Fibroblast of skin of right quadriceps (primary cell): ENCODE results near the gene TM4SF1.
"Not testable (repeated sequence)": the region's sequence is repeated elsewhere in the genome, so short reads cannot be mapped to it uniquely, and the experiment has no call there.

Source experiments
- DNase-seq: peaks from one replicate; pipeline ENCODE4 v3.0.0-alpha.2; 2013

Gene TM4SF1

DNA sequence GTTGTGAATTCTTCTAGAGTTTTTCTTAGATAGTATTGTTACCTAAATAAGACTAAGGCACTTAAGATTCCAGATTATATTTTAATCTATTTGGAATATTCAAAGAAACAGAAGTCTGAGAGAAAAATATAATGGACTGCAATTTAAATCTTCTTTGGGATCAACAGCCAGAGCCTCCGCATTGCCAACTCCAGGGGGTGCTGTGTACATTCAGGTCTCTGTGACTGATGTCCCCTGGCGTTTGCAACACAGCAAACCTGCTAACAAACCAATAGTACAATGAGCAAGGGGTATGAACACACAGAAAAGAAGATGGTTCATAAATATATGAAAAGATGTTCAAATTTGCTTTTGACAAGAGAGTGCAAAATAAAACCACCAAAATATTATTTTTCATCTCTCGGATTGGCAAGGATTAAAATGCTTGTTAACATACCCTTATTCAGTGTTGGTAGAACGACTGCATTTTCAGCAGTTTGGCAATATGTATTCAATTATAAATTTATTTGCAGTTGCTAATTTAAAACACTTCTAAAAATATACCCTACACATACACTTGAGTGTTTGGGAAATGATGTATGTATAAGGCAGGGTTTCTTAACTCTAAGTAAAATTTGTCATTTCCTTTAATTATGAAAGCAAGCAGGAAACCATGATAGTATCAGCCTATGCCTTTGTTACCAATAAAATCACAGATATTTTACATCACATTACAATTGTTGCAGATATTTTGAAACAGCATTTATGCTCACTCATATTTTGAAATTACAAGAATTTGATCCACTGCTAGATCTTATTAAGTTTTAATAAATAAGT lies 16.1 kb upstream of the TM4SF1 start:
- DNase-seq = peak; percentile 80

DNA sequence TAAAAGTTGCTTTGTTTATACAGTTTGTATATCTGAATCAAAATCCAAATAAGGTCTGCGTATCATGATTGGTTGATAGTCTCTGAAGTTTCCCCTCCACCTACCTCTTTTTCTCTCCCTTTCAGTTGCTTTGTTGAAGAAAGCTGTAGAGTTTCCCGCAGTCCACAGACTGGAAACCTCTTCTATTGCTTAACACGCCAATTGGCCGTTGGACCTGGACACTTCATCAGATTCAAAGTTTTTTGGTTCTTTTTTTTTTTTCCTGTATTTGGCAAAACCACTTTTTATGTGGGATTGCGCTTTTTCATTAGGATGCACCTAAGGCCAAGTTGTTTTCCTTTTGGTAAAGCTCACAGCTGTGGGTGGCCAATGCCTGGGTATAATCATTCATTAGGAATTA lies 14.5 kb upstream of the TM4SF1 start:
- DNase-seq = no peak

DNA sequence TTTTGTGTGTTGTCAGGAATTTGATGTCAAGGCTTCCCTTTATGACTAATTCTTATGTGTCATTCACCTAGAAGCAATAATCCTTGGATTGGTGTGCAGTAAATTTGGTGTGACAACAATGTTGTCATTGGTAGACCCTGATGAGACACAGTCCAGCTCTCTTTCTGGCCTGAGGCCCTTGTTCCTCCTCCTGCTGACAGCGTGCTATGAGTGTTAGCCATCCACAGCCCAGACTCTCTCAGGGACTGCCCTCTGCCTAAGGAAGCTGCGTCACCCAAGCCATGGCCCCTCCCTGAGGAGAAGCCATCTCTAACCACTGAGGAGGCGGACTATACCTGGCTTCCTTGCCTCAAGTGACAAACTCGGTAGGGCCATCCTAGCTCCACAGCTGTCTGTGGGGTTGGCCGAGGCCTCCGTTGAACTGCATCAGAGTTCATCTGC lies 13.3 kb upstream of the TM4SF1 start:
- DNase-seq = peak; percentile 46

DNA sequence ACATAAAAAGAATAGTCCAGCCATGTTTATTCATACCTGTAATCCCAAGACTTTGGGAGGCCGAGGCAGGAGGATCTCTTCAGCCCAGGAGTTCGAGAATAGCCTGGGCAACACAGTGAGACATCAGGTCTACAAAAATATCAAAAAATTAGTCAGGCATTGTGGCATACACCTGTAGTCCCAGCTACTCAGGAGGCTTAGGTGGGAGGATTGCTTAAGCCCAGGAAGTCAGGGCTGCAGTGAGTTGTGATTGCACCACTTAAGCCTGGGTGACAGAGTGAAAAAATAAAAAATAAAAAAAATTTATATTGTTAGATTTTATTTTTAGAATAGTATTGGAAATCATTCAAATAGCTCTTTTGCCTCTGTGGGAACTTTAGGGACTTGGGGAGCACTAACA lies 12.8 kb upstream of the TM4SF1 start:
- DNase-seq = no peak

DNA sequence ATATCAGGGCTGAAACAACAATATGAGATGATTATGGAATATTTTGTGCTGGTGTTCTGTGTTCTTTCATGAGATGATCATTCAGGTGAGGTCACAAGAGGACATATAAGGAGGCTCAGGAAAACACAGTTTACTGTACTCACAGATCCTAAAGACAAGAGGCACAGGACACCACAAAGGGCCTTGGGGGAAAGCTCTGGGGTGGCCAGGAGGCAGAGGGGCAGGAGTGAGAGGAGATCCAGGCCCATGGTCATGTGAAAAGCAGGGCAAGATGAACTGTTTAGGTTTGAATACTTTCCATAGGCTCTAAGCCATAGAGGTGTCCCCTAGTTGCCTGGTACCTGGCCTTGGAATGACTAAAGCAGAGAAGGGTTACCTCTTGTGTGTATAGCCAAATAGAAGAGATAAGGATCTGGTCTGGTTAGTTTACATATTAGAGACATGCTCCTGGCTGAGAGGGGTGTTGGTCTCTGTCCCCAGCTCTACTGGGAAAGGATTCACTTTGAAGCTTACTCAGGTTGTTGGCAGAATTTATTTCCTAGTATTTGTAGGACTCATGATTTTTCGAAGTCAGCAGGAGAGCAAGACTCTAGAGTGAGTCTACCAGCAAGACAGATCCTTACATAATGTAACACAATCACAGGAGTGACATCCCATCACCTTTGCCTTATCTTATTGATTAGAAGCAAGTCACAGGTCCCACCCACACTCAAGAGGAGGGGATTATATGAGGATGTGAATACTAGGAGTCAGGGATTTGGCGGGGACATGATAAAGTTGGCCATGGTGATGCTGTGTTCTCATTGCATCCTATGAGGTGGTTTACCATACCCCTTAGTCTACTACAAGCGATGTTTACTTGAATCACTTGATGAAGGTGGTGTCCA lies 11.3 kb upstream of the TM4SF1 start:
- no peak for DNase-seq

DNA sequence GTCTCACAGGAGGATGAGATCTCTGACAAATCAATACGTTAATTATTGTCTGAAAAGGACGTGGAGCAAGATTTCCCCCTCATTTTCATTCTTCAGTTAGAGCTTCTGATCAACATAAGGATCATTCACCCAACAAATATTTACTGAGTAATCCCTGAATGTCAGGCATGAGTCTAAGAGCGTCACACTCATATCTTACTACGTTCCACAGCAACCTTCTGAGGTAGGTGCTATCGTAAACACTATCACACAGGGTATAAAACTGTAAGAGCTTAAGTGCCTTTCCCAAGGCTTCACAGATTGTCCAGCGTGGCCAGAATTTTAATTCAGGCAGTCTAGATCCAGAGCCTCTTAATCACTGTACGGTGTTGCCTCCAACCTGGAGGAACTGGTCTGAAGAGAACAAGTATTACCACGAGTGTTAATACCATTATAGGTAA lies 10.6 kb upstream of the TM4SF1 start:
- peak; percentile 93 for DNase-seq

DNA sequence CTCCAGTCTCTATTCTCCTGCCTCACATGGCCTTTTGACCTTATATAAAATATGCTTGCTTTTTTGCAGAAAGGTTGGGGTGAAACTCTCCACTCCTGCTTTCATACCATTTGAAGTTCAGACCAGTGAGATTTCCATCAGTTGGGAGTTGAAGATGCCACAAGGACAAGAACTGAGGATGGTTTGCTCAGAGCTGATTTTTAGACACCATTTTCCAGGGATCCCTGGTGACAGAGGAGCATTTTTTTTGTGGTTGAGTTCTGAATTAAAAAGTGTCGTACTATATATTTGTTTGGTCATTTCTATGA lies 8.8 kb upstream of the TM4SF1 start:
- DNase-seq = no peak

DNA sequence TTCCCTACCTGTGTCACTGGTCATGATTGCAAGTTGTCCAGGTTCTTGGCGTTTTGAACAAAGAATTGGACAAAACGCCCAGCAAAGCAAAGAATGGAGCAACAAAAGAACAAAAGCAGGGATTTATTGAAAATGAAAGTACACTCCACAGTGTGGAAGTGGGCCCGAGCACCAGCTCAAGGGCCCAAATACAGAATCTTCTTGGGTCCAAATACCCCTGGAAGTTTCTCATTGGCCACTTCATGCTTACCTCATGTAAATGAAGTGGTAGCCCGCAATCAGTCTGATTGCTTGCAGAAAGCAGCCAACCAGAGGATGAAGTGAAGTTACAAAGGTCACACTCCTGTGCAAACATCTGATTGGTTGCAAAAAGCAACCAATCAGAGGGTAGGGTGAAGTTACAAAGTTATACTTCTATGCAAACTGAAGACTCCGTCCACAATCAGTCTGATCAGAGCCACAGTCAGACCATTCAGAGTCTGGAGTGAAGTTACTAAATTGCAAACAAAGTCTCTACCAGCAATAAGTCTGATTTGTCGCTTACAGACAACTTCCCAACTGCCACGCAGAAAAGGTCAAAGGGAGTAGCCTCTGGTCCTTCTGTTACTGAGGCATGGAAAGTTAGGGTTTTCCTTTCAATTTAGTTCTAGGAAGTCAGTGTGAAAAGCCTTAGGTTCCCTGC lies 8.3 kb upstream of the TM4SF1 start:
- no peak for DNase-seq

DNA sequence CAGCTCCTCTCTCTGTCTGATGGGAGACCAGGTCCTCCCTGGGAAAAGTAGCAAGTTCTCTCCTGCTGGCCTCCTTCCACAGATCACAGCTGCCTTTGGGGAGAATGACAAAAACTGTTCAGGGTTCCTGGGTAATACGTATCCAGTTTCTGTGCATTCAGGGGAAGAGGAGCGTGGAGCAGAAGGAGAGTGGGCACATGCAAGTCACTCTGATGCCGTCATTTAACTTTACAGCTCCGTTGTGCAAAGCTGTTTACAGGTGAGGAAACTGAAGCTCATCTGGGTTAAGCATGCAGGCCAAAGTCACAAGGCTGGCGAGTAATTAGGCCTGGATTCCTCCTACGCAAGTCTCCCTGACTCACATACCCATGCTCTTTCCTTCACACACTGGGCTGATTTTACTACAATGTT lies 7.5 kb upstream of the TM4SF1 start:
- DNase-seq = peak; percentile 71

DNA sequence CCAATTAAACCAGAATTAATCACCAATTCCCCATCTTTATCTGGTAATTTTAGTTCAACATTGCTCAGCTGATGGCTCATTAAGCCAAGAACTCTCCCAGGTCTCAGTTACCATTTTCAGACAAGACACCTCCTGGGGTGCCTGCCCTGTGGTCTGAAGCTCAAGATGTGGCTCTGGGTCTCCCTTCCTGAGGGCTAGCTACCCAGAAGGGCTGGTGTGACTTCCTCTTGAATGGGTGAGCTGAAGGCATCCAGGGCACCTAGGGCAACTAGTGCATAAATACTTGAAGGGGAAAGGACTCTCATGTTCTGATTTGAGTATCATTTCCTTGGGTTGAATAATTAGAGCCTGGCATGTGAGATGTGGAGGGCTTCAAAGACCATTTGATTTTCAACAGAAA lies 6.7 kb upstream of the TM4SF1 start:
- DNase-seq = no peak

DNA sequence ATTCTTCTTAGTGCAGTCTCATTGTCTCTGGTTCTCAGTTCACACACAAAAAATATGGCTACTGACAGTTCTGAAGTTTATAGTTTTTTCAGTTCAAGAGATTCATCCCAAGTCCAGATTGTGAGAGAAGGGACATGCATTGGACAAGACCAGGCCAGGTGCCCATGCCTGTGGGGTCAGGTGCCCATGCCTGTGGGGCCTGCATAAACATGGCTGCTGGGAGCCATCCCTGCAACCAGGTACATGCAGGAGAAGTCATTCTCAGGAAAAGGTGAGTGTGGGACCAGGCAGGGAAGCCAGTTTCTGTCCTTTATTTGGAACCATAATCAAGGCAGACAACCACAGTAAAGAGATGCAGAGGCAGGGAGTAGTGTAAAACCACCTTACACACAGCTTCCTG lies 6.3 kb upstream of the TM4SF1 start:
- DNase-seq = no peak

DNA sequence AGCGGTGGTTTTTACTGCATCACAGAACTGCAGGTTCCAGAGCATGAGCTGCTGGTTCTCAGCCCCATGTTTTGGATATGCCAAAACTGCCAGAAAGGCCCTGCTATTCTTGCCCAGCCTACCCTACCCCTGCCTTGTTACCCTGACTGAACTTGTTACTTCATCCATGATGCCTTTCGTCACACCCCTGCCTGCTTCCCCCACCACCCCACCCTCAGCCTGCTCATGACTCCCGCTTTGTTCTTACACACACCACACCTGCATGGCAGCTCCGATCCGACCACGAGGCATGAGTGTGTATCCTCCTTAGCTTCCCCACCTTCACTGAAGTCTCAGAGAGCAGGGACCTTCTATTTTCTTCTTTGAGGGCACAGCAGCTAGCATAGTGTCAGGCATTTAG lies 5.1 kb upstream of the TM4SF1 start:
- DNase-seq = no peak

DNA sequence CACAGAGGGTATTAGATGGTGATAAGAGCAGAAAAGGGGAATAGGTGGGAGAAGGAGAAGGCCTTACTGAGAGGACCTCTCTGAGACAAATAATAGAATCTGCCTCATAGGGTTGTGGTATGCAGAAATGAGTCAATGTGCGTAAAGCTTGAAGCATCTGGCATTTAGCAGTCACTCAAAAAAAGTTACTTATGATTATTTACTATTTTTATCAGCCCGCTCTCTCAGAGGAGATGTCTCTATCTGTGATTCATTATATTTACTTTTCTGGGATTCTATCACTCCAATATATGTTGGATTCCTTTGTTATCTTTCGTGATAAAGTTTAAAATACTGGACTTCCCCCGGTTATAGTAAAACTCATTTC lies 4.6 kb upstream of the TM4SF1 start:
- peak; percentile 87 for DNase-seq

DNA sequence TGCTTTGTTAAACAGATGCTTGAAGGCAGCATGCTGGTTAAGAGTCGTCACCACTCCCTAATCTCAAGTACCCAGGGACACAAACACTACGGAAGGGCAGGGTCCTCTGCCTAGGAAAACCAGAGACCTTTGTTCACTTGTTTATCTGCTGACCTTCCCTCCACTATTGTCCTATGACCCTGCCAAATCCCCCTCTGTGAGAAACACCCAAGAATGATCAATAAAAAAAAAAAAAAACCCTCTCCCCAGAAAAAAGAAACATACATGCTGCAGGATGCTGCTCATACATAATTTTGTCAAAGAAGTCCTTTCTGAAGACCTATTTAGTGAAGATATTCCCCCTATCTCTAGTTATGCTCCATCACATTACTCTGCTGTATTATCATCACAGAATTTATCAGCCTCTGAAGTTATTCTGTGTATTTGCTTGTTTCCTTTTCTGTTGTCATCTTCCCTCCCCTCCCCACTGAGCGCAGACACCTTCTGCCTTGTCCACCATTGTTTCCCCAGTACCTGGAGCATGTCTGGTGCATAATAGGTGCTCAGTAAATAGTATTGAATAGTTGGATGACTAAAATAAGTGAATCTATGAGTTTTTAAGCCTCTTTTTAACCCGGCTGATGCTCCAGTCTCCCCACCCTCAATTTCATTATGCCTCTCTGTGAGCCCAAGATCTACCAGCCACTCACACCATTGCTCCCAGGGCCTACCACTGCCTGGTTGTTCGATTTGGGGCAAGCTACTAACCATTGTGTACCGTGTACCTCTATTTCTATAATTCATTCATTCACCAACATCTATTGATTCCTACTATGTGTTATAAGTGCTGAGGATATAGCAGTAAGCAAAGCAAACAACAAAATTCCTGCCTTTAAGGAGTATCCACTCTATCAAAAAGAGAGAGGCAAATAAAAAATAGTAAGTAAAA lies 4.0 kb upstream of the TM4SF1 start:
- DNase-seq = no peak

DNA sequence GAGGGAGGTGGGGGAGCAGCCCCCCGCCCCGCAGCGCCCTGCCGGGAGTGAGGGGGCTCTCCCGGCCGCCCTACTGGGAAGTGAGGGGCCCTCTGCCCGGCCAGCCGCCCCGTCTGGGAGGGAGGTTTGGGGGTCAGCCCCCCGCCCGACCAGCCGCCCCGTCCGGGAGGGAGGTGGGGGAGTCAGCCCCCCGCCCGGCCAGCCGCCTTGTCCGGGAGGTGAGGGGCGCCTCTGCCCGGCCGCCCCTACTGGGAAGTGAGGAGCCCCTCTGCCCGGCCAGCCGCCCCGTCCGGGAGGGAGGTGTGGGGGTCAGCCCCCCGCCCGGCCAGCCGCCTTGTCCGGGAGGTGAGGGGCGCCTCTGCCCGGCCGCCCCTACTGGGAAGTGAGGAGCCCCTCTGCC lies 2.8 kb upstream of the TM4SF1 start:
- DNase-seq = not testable (repeated sequence)

DNA sequence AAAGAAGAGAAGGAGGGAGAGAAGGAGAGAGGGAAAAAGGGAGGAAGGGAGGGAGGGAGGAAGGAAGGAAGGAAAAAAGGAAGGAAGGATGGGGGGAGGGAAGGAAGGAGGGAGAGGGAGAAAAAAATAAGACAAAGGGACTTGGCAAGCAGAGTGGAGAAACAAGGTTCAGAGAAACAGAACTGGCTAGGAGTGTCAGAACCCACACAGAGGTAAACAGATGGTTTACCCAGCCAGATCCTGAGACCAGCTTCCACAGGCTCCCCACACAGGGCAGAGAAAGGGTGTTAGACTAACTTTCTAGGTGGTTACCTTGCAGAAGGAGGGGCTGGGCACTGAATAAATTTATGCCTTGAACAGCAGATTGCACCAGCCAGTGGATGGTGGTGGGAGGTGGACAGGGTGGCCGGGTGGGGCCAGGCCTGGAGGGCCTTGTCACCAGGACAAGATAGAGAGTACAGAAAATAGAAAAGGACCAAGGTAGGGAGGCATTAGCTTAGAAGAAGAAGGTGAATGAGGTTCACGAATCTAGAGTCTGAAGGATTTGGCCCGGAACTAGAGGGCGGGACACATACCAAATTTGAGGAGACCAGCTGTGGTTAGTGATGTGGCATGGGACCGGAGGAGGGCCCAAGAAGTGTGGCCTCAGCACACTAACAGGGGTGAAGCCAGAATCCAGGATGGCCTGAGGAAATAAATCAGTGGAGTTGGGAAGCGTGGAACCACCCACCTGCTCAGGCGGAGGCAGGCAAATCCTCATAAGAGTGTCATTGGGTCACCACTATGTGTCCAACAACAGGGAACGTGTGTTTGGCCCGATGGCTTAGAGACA lies 1.2 kb upstream of the TM4SF1 start:
- DNase-seq = no peak

DNA sequence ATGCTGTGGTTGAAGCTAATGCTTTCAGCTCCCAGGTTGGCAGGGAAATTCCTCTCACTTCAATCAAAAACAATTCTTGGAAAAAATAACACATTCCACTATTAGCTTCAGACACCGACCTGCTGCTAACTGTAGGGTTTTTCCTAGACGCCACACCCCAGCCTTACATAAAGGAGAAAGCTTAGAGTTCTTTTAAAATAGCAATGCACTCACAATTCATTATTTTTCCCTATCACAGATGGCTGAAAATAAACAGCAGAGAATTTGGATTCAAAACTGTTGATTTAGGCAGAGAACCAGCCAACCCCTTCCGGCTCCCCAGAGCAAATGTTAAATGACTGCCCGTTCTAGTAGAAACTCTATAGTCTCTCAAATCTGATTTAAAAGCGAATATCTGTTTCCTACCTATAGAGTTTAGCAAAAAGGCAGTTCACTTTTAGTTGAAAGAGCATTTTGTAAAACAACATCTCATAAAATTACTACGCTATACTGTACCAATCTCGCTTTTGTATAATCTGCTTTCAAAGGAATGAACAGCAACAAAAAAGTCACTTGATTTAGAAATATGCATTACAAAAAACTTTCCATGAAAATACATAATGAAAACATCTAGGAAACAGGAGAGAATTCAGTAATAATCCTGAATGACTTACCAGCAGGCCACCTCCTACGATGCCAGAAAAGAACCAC lies 586 bp downstream of the TM4SF1 start:
- peak; percentile 35 for DNase-seq

DNA sequence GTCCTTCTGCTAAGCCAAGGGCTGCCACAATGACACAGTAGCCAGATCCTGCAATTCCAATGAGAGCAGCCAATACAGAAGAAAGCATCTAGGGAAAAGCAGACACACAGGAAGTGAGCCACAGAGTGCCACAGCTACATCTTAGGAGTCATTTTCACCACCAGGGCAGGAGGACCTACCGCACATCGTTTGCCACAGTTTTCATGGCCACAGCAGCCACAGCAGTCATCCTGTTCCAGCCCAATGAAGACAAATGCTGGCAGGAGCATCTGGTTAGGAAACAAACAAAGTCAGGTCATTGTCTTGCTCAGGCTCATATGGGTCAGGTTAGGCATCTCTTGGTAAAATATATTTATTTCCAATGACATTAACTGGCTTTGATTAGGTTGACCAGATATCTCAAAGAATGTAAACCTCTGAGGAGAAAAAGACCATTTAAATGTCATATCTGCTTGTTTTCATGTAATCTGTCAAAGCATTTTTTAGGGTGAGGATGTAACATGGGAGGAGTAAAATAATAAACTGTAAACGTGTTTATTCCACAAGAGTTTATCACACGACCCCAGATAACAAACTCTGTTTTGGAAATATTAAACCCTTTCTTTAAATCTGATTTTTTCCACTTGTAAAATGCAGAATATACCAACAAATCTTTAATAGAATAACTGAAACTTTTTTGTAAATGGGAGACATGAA lies 1.8 kb downstream of the TM4SF1 start:
- no peak for DNase-seq

DNA sequence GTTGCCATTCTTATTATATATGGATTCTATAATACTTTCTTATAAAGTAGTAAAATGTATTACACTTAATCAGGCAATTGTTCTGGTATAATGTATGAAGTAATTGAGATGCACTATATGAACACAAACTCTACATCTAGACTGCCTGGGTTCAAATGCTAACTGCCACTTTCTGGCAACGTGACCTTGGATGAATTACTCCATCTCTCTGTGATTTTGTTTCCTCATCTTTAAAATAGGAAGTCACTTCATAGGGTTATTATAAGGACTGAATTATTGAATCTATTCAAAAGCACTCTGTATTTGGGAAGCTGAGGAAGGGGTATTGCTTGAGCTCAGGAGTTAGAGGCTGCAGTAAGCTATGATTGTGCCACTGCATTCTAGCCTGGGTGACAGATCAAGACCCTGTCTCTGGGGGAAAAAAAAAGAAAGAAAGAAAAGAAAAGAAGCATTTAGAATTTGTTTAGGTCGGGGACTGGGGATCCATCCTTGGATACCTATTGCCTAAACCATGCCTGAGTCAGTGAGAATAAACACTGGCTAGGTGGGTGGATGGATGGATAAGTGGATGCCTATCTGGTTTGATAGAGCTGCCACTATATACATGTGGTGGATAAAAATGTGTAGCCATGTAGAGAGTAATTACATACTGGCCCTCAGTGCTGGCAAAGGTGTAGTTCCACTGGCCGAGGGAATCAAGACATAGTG lies 2.5 kb downstream of the TM4SF1 start:
- no peak for DNase-seq

DNA sequence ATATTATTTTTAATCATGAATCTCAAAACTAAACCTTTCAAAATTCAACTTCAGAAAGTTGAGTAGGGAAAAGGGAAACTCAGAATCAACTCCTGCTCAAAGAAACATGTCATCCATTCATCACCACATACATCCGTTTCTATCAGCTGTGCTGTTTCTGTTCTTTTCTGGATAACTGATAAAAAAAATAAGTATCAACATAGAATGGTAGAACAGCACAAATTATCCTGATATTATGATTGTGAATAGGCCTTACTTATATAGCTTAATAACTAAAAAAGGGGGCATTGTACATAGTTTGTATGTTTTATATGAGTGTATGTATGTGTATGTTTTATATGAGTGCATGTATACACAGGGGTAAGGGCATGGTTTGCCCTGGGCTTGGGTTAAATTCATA lies 3.1 kb downstream of the TM4SF1 start:
- no peak for DNase-seq
